ENCODE measurements around the gene NHS.

GRCh38 chrX:17597836-17598439 is 222.9 kb downstream of the NHS start:
- TF ChIP-seq, protein P1, sequence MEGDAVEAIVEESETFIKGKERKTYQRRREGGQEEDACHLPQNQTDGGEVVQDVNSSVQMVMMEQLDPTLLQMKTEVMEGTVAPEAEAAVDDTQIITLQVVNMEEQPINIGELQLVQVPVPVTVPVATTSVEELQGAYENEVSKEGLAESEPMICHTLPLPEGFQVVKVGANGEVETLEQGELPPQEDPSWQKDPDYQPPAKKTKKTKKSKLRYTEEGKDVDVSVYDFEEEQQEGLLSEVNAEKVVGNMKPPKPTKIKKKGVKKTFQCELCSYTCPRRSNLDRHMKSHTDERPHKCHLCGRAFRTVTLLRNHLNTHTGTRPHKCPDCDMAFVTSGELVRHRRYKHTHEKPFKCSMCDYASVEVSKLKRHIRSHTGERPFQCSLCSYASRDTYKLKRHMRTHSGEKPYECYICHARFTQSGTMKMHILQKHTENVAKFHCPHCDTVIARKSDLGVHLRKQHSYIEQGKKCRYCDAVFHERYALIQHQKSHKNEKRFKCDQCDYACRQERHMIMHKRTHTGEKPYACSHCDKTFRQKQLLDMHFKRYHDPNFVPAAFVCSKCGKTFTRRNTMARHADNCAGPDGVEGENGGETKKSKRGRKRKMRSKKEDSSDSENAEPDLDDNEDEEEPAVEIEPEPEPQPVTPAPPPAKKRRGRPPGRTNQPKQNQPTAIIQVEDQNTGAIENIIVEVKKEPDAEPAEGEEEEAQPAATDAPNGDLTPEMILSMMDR (IDR thresholded peaks at IDR 0.05; ENCODE audit: low read depth, low read length, poor library complexity, severe bottlenecking): no peak
- TF ChIP-seq EZH2phosphoT487 (IDR thresholded peaks at IDR 0.05; ENCODE audit: borderline replicate concordance, low read length): no peak

All from DOHH2 (cell line).